Measurements from ENCODE around the gene KCND2. TPM values are rescaled to one million over a fixed set of nuclear protein-coding genes. Genes with fewer than 3 reads are reported as not detected.
A peak's percentile ranks its signal among the peaks of the same experiment; 100 is the strongest.

The KCND2 gene
- total and polyA plus RNA-seq, 2 of the 4 experiments (the other 2 are of a cell fraction) = under 0.01 TPM; not detected in 1

DNA sequence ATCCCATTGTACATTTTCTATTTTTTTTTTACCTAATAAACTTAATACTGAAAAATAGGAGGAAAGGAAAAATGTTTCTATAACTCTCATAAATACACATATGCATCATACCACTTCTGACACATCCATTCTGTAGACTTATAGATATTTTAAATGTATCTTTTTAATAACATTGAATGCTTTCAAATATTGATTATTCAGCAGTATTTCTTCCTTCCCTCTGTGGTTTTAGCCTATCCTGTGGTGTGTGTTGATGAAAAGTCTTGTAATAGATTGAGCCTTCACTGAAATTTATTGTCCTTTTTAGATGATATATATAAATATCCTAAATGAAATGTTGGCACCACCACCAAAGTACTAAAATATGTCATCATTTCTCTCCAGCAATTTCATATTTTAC is 366.9 kb downstream of the KCND2 start:
- dilution Hi-C loops (cut with HindIII; ENCODE audit: low sequenced_read_pairs, unreplicated experiment) (no loop called here), in situ Hi-C loops (cut with MboI; ENCODE audit: low sequenced_read_pairs) (no loop called here), intact Hi-C loops (cut with micrococcal nuclease) (no loop called here)
- Histone ChIP-seq H3K27me3 (ENCODE audit: control insufficient read depth, insufficient read depth, low read length) (no peaks in the 10 kb centered on the region), H2AK5ac (ENCODE audit: low read depth, low read length) (no peak overlapping the region), H3K56ac (ENCODE audit: extremely low read depth, insufficient read depth, low read length) (no peak overlapping the region), H4K5ac (ENCODE audit: low read depth, low read length) (no peak overlapping the region), H3K9me3 (ENCODE audit: control insufficient read depth, insufficient read depth, low read length) (no peaks in the 10 kb centered on the region), H3K36me3 (ENCODE audit: control insufficient read depth, insufficient read depth, low read length) (no peaks in the 10 kb centered on the region), H2AFZ (replicated peaks; ENCODE audit: low read length, poor library complexity) (no peak overlapping the region), H3K27ac (ENCODE audit: insufficient read depth, low read length) (no peak overlapping the region), H2BK20ac (ENCODE audit: low read depth, low read length) (no peak overlapping the region), H3K4ac (ENCODE audit: low read depth, low read length) (no peak overlapping the region), H3K79me1 (ENCODE audit: low read depth in 1 of 2, low read length in 2 of 2) (no peaks in the 10 kb centered on the region), H3K14ac (replicated peaks; ENCODE audit: low read depth, low read length) (no peak overlapping the region), H2AK9ac (replicated peaks; ENCODE audit: low read depth, low read length, poor library complexity) (no peak overlapping the region), H3K9ac (ENCODE audit: low read depth, low read length) (no peak overlapping the region), H4K20me1 (ENCODE audit: insufficient read depth, low read length) (no peaks in the 10 kb centered on the region), H3K18ac (ENCODE audit: low read depth, low read length) (no peak overlapping the region), H3K9me1 (ENCODE audit: insufficient read depth, low read length) (no peaks in the 10 kb centered on the region), H4K91ac (ENCODE audit: insufficient read depth, low read depth, low read length) (no peak overlapping the region), H3K4me3 (ENCODE audit: insufficient read depth, low read depth, low read length) (no peak overlapping the region), H2BK15ac (ENCODE audit: low read depth, low read length) (no peak overlapping the region), H4K8ac (ENCODE audit: low read depth in 2 of 2, low read length in 2 of 2) (no peak overlapping the region), H3K4me2 (ENCODE audit: low read depth, low read length) (no peak overlapping the region), H3K23ac (ENCODE audit: low read depth, low read length) (no peak overlapping the region), H2BK120ac (ENCODE audit: low read depth, low read length) (no peak overlapping the region), H3K4me1 (ENCODE audit: control insufficient read depth, insufficient read depth, low read length) (no peaks in the 10 kb centered on the region), H2BK5ac (ENCODE audit: low read depth, low read length, poor library complexity, severe bottlenecking) (no peak overlapping the region)
- no TSS peak for BruUV-seq (replicated peaks)
- ATAC-seq (ENCODE audit: low read depth) (no peak), DNase-seq (no peak)
- ChIA-PET CTCF (no interaction called here), POLR2A (ENCODE audit: unreplicated experiment) (no interaction called here)
- TF ChIP-seq CHD1 (IDR thresholded peaks at IDR 0.05; ENCODE audit: low read depth, low read length) (no peak), USF2 (IDR thresholded peaks at IDR 0.05; ENCODE audit: low read depth, low read length) (no peak), MAFK (IDR thresholded peaks at IDR 0.05; ENCODE audit: low read depth, low read length) (peak; percentile 85), NFE2L2 (IDR thresholded peaks at IDR 0.05; ENCODE audit: low read depth, low read length) (no peak), MAZ (IDR thresholded peaks at IDR 0.05; ENCODE audit: borderline replicate concordance, low read depth, low read length) (no peak), BHLHE40 (IDR thresholded peaks at IDR 0.05; ENCODE audit: low read depth, low read length) (no peak)
- TF ChIP-seq, protein P1, sequence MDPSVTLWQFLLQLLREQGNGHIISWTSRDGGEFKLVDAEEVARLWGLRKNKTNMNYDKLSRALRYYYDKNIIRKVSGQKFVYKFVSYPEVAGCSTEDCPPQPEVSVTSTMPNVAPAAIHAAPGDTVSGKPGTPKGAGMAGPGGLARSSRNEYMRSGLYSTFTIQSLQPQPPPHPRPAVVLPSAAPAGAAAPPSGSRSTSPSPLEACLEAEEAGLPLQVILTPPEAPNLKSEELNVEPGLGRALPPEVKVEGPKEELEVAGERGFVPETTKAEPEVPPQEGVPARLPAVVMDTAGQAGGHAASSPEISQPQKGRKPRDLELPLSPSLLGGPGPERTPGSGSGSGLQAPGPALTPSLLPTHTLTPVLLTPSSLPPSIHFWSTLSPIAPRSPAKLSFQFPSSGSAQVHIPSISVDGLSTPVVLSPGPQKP (IDR thresholded peaks at IDR 0.05; ENCODE audit: borderline replicate concordance, low read depth, low read length) = no peak
